Measurements from ENCODE around the gene PI4K2B.

Gene PI4K2B

GRCh38 chr4:25290490-25291067, 56.7 kb downstream of the PI4K2B start:
- TF ChIP-seq EZH2phosphoT487 (IDR thresholded peaks at IDR 0.05; ENCODE audit: borderline replicate concordance) (no peak), CTCF (conservative IDR thresholded peaks at IDR 0.05; ENCODE audit: low read length) (no peak)
- Histone ChIP-seq H3K4me3 (ENCODE audit: low read length, poor library complexity, severe bottlenecking) (no peak overlapping the region), H3K27me3 (ENCODE audit: insufficient read depth, low read length, poor library complexity, severe bottlenecking) (no peaks in the 10 kb centered on the region), H3K9me3 (ENCODE audit: insufficient read depth, low read depth, low read length) (no peaks in the 10 kb centered on the region), H3K4me2 (ENCODE audit: low read depth, low read length, poor library complexity, severe bottlenecking) (no peak overlapping the region), H3K79me2 (ENCODE audit: insufficient read depth, low read length) (no peaks in the 10 kb centered on the region), H3K9me2 (replicated peaks; ENCODE audit: low read depth, low read length) (no peaks in the 10 kb centered on the region), H3K4me1 (ENCODE audit: insufficient read depth, low read length, poor library complexity, severe bottlenecking) (no peaks in the 10 kb centered on the region), H3K36me3 (ENCODE audit: insufficient read depth, low read length) (no peaks in the 10 kb centered on the region), H3F3A (ENCODE audit: low read depth) (no peaks in the 10 kb centered on the region), H2AFZ (ENCODE audit: low read length) (no peak overlapping the region), H4K20me1 (ENCODE audit: insufficient read depth, low read length, poor library complexity, severe bottlenecking) (no peaks in the 10 kb centered on the region), H3K9ac (ENCODE audit: low read depth, low read length, poor library complexity, severe bottlenecking) (no peak overlapping the region)

GRCh38 chr4:25291158-25291733, 57.4 kb downstream of the PI4K2B start:
- no peak overlapping the region for H3K9ac ChIP-seq (ENCODE audit: low read depth, low read length, poor library complexity, severe bottlenecking)
- H3K4me3 ChIP-seq (ENCODE audit: low read length, poor library complexity, severe bottlenecking): no peak overlapping the region
- no peaks in the 10 kb centered on the region for H3K9me3 ChIP-seq (ENCODE audit: insufficient read depth, low read depth, low read length)
- H3K27me3 ChIP-seq (ENCODE audit: insufficient read depth, low read length, poor library complexity, severe bottlenecking): no peaks in the 10 kb centered on the region
- H3K4me1 ChIP-seq (ENCODE audit: insufficient read depth, low read length, poor library complexity, severe bottlenecking): no peaks in the 10 kb centered on the region
- H3K4me2 ChIP-seq (ENCODE audit: low read depth, low read length, poor library complexity, severe bottlenecking): no peak overlapping the region
- H3K79me2 ChIP-seq (ENCODE audit: insufficient read depth, low read length): no peaks in the 10 kb centered on the region
- no peaks in the 10 kb centered on the region for H3K36me3 ChIP-seq (ENCODE audit: insufficient read depth, low read length)
- H3F3A ChIP-seq (ENCODE audit: low read depth): no peaks in the 10 kb centered on the region
- TF ChIP-seq EZH2phosphoT487 (IDR thresholded peaks at IDR 0.05; ENCODE audit: borderline replicate concordance) (no peak), CTCF (conservative IDR thresholded peaks at IDR 0.05; ENCODE audit: low read length) (no peak)
- no peaks in the 10 kb centered on the region for H4K20me1 ChIP-seq (ENCODE audit: insufficient read depth, low read length, poor library complexity, severe bottlenecking)
- no peak overlapping the region for H2AFZ ChIP-seq (ENCODE audit: low read length)
- H3K9me2 ChIP-seq (replicated peaks; ENCODE audit: low read depth, low read length): no peaks in the 10 kb centered on the region

- H3K27me3 ChIP-seq (ENCODE audit: insufficient read depth, low read length, poor library complexity, severe bottlenecking): no peaks in the 10 kb centered on the region
- H3K4me3 ChIP-seq (ENCODE audit: low read length, poor library complexity, severe bottlenecking): no peak overlapping the region
- H3F3A ChIP-seq (ENCODE audit: low read depth): no peaks in the 10 kb centered on the region
- H4K20me1 ChIP-seq (ENCODE audit: insufficient read depth, low read length, poor library complexity, severe bottlenecking): no peaks in the 10 kb centered on the region
- H3K9ac ChIP-seq (ENCODE audit: low read depth, low read length, poor library complexity, severe bottlenecking): no peak overlapping the region
- H2AFZ ChIP-seq (ENCODE audit: low read length): no peak overlapping the region
- no peak overlapping the region for H3K4me2 ChIP-seq (ENCODE audit: low read depth, low read length, poor library complexity, severe bottlenecking)
- TF ChIP-seq EZH2phosphoT487 (IDR thresholded peaks at IDR 0.05; ENCODE audit: borderline replicate concordance) (no peak), CTCF (conservative IDR thresholded peaks at IDR 0.05; ENCODE audit: low read length) (no peak)
- no peaks in the 10 kb centered on the region for H3K79me2 ChIP-seq (ENCODE audit: insufficient read depth, low read length)
- no peaks in the 10 kb centered on the region for H3K9me2 ChIP-seq (replicated peaks; ENCODE audit: low read depth, low read length)
- no peaks in the 10 kb centered on the region for H3K9me3 ChIP-seq (ENCODE audit: insufficient read depth, low read depth, low read length)
- no peaks in the 10 kb centered on the region for H3K36me3 ChIP-seq (ENCODE audit: insufficient read depth, low read length)
- no peaks in the 10 kb centered on the region for H3K4me1 ChIP-seq (ENCODE audit: insufficient read depth, low read length, poor library complexity, severe bottlenecking)
These were observed 63.9 kb downstream of the PI4K2B start for GRCh38 chr4:25297528-25298242.

All from Loucy (cell line).